Measurements from ENCODE around the gene MYRIP. TPM values are rescaled to one million over a fixed set of nuclear protein-coding genes. Genes with fewer than 3 reads are reported as not detected.

The MYRIP gene
- total and polyA plus RNA-seq, 2 experiments from 2014 or later = 1.5 to 1.8 TPM

- Histone ChIP-seq H3K27me3 (ENCODE audit: insufficient read depth) (no peaks in the 10 kb centered on the region), H2AFZ (no peak overlapping the region), H3F3A (replicated peaks; ENCODE audit: low read depth) (no peaks in the 10 kb centered on the region), H4K20me1 (replicated peaks; ENCODE audit: insufficient read depth) (no peaks in the 10 kb centered on the region), H3K9me2 (ENCODE audit: insufficient read depth) (0 out of 2 replicates have a peak, but pooled peaks cover 2% of the 10 kb centered on the region), H3K4me3 (no peak overlapping the region), H3K27ac (ENCODE audit: low read depth) (no peak overlapping the region), H3K36me3 (ENCODE audit: insufficient read depth) (no peaks in the 10 kb centered on the region), H3K4me1 (ENCODE audit: insufficient read depth) (no peaks in the 10 kb centered on the region), H3K79me2 (replicated peaks; ENCODE audit: insufficient read depth) (no peaks in the 10 kb centered on the region), H3K4me2 (no peak overlapping the region)
- peaks cover under 1% of the 10 kb centered on the region; the same call in 1 of the 3 replicates for H3K36me3 Mint-ChIP-seq (ENCODE audit: low read depth)
- ATAC-seq (no peak), DNase-seq (ENCODE audit: low spot score) (no peak)
- H3K4me3 Mint-ChIP-seq = no peak overlapping the region
- H3K27ac Mint-ChIP-seq = no peak overlapping the region
- H3K9me3 Mint-ChIP-seq = peaks cover under 1% of the 10 kb centered on the region; the same call in 1 of the 3 replicates
- H3K4me1 Mint-ChIP-seq = peaks cover 7% of the 10 kb centered on the region; the same call in 2 of the 3 replicates
- no peak for TF ChIP-seq NANOG (IDR thresholded peaks at IDR 0.05; ENCODE audit: borderline replicate concordance)
- TF ChIP-seq CREB1 (CRISPR knock-in tag; IDR thresholded peaks at IDR 0.05; ENCODE audit: low read depth) = no peak
- no peak for TF ChIP-seq JUNB (IDR thresholded peaks at IDR 0.05; ENCODE audit: unreplicated experiment)
- no peak for TF ChIP-seq REST (IDR thresholded peaks at IDR 0.05; ENCODE audit: unreplicated experiment)
- TF ChIP-seq ETS1 (IDR thresholded peaks at IDR 0.05) = no peak
- no peak for TF ChIP-seq ZNF462 (CRISPR knock-in tag; IDR thresholded peaks at IDR 0.05)
- TF ChIP-seq ZNF331 (CRISPR knock-in tag; IDR thresholded peaks at IDR 0.05; ENCODE audit: low read depth) = no peak
- no peak for TF ChIP-seq ZNF114 (CRISPR knock-in tag; IDR thresholded peaks at IDR 0.05)
- TF ChIP-seq EZH2 (IDR thresholded peaks at IDR 0.05; ENCODE audit: low read depth, unreplicated experiment) = no peak
- H3K27me3 Mint-ChIP-seq (ENCODE audit: insufficient read depth, low read depth, poor library complexity) = peaks cover 8% of the 10 kb centered on the region
These were observed 262.4 kb downstream of the MYRIP start for GRCh38 chr3:40071683-40072238.
